Pancreas (tissue), 10 donors: ENCODE measurements around the gene CMIP. TPM values are rescaled to one million over a fixed set of nuclear protein-coding genes. Genes with fewer than 3 reads are reported as not detected.

Experiments used
- ATAC-seq, 4 donors: fragments of 200-7000 bp; cut with Tn5 transposase; one replicate each; pipeline versions ENCODE4 v1.8.0 to v1.9.1; 2020; ENCODE audit warnings: mild to moderate bottlenecking in 4 of 4, moderate library complexity in 4 of 4
- DNase-seq, 6 donors: peaks; one replicate each; pipeline ENCODE4 v3.0.0-alpha.2; 2020
- FAIRE-seq: peaks from 2 replicates; lab custom pipeline; 2012; peaks lifted over from hg19 to GRCh38; lab: Jason Lieb, UNC
- H3K27ac ChIP-seq, 4 donors: fragments of 200-600 bp; sonication (generic); 1 replicate in 3 of 4; 2 replicates in 1 of 4; pipeline versions ENCODE4 v1.5.0 to v1.8.0; 2020
- H3K27me3 ChIP-seq, 4 donors: fragments of 200-600 bp; one replicate each; pipeline ENCODE4 v1.8.0; 2021
- H3K36me3 ChIP-seq, 3 donors: fragments of 200-600 bp; sonication (generic) in 1 of 3; one replicate each; pipeline versions ENCODE4 v1.5.0 to v1.8.0; 2020 to 2021
- H3K4me1 ChIP-seq, 3 donors: fragments of 200-600 bp; one replicate each; pipeline ENCODE4 v1.8.0; 2021
- H3K4me3 ChIP-seq, 4 donors: fragments of 200-600 bp; sonication (generic) in 2 of 4; one replicate each; pipeline versions ENCODE4 v1.5.0 to v1.8.0; 2020 to 2021
- H3K9me3 ChIP-seq, 4 donors: fragments of 200-600 bp; one replicate each; pipeline ENCODE4 v1.8.0; 2021
- CTCF ChIP-seq, 4 donors: fragments of 200-600 bp; sonication (generic) in 3 of 4; IDR thresholded peaks; one replicate each; pipeline versions ENCODE4 v1.5.0 to v1.8.0; 2021; ENCODE audit warnings: antibody characterized with exemption in 4 of 4
- WGBS, 2 donors: extraction: QIAGEN DNeasy Blood & Tissue Kit; methylation state at CpG; one replicate each; pipeline ENCODE4 v1.1.7; 2013; 5-methylcytosine and 5-hydroxymethylcytosine counted together
- intact Hi-C, 3 donors: fragments of 100-400 bp; cut with DNase I; formaldehyde crosslinking; loops; one replicate each; pipeline versions ENCODE4 v1.11.1 to v1.14.2; 2022
- polyA plus RNA-seq, 2 donors: library from polyadenylated mRNA; stranded (reverse); fragments of 200-250 nt; gene quantifications; one replicate each; pipeline ENCODE4 v1.2.3, GENCODE V29; 2013
- total RNA-seq, 6 donors: library from RNA; stranded (reverse); fragmentation: NEBNext Ultra II Directional in 4 of 6; extraction: Animal tissue kit (Norgen Biotek cat#: 25700) in 4 of 6; gene quantifications; one replicate each; pipeline versions ENCODE4 v1.2.1 to v1.2.4, GENCODE V29; 2021 to 2023
- donor health status: healthy with polysubstance abuse.
- donor health status: DM: no; HTN: no; CAD: no; lungs with moderate emphysema.
- donor health status: DM: no; HTN: no; CAD: no.
- donor health status: control.
- donor health status: control.
- donor health status: Bipolar disorder and iron deficiency.
- donor health status: DM: yes; HTN: yes; CAD: no.
- donor health status: DM: no; HTN: no; CAD: no.
- donor health status: DM: no; HTN: no; CAD: no.
- donor health status: DM: yes; HTN: yes; CAD: no.

Gene CMIP
- total and polyA plus RNA-seq, 8 donors = 9.7 to 37.0 (median 21.5) TPM

GRCh38 chr16:81429045-81429521 lies 15.5 kb upstream of the CMIP start:
- no peak overlapping the region for H3K27ac ChIP-seq
- H3K36me3 ChIP-seq = no peaks in the 10 kb centered on the region
- peak; percentile 80 to 95 (median 92) for ATAC-seq
- H3K9me3 ChIP-seq = no peaks in the 10 kb centered on the region
- TF ChIP-seq CTCF (IDR thresholded peaks at IDR 0.05) = peak; percentile 47 to 51 (median 50)
- intact Hi-C loops = no loop called here
- WGBS, 2 donors = 24 to 28% methylated on average over 3 of the region's 3 CpGs
- no peaks in the 10 kb centered on the region for H3K27me3 ChIP-seq
- FAIRE-seq = no peak
- no peak overlapping the region for H3K4me3 ChIP-seq
- DNase-seq = peak; percentile 67 to 83 (median 76)
- H3K4me1 ChIP-seq = no peaks in the 10 kb centered on the region

- H3K4me1 ChIP-seq = no peaks in the 10 kb centered on the region
- FAIRE-seq (no peak), DNase-seq (no peak), ATAC-seq (peak in 3 of 4 donors; percentile 14 to 71 (median 59))
- no peaks in the 10 kb centered on the region for H3K36me3 ChIP-seq
- H3K27me3 ChIP-seq = no peaks in the 10 kb centered on the region
- no peak overlapping the region for H3K27ac ChIP-seq
- WGBS, 2 donors = 88 to 94% methylated on average over 23 of the region's 23 CpGs
- H3K9me3 ChIP-seq = no peaks in the 10 kb centered on the region
- no peak overlapping the region for H3K4me3 ChIP-seq
- intact Hi-C loops = no loop called here
- TF ChIP-seq CTCF (IDR thresholded peaks at IDR 0.05) = no peak
Observed at GRCh38 chr16:81431554-81432353, 12.9 kb upstream of the CMIP start.

- TF ChIP-seq CTCF (IDR thresholded peaks at IDR 0.05) = no peak
- Histone ChIP-seq H3K4me1 (no peaks in the 10 kb centered on the region), H3K9me3 (no peaks in the 10 kb centered on the region), H3K36me3 (no peaks in the 10 kb centered on the region), H3K27me3 (no peaks in the 10 kb centered on the region), H3K4me3 (no peak overlapping the region), H3K27ac (no peak overlapping the region)
- FAIRE-seq (no peak), DNase-seq (no peak), ATAC-seq (no peak)
- 85 to 87% methylated on average over 14 of the region's 14 CpGs for WGBS, 2 donors
- intact Hi-C loops = no loop called here
Observed at GRCh38 chr16:81432937-81433557, 11.6 kb upstream of the CMIP start.

GRCh38 chr16:81435103-81435502 lies 9.5 kb upstream of the CMIP start:
- H3K27ac ChIP-seq = no peak overlapping the region
- no peak for DNase-seq
- no peak overlapping the region for H3K4me3 ChIP-seq
- no peak for ATAC-seq
- no peaks in the 10 kb centered on the region for H3K36me3 ChIP-seq
- intact Hi-C loops = no loop called here
- 68 to 72% methylated on average over 3 of the region's 3 CpGs for WGBS, 2 donors
- H3K4me1 ChIP-seq = no peaks in the 10 kb centered on the region
- no peaks in the 10 kb centered on the region for H3K27me3 ChIP-seq
- TF ChIP-seq CTCF (IDR thresholded peaks at IDR 0.05) = no peak
- no peaks in the 10 kb centered on the region for H3K9me3 ChIP-seq
- FAIRE-seq = no peak
